Hematopoietic multipotent progenitor cell treated with erythropoietin and hydrocortisone succinate and interleukin-3 and kit ligand, for 15 days (in vitro differentiated cells): ENCODE data around the gene LEMD3.

Experiments used
- DNase-seq: peaks from one replicate; pipeline ENCODE4 v3.0.0-alpha.2; 2015; ENCODE audit warnings: low spot score

The LEMD3 gene

DNA sequence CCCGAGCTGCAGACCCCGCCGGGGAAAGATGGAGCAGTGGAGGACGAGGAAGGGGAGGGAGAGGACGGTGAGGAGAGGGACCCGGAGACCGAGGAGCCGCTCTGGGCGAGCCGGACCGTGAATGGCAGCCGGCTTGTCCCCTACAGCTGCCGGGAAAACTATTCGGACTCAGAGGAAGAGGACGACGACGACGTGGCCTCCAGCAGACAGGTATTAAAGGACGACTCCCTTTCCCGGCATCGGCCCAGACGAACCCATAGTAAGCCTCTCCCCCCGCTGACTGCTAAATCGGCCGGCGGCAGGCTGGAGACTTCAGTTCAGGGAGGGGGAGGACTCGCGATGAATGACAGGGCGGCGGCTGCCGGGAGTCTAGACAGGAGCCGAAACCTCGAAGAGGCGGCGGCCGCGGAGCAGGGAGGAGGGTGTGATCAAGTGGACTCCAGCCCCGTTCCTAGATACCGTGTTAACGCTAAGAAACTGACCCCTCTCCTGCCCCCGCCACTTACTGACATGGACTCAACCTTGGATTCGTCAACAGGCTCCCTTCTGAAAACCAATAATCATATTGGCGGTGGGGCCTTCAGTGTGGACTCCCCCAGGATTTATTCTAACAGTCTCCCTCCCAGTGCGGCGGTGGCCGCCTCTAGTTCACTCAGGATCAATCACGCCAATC is 962 bp downstream of the LEMD3 start:
- DNase-seq, result peak; percentile 75

DNA sequence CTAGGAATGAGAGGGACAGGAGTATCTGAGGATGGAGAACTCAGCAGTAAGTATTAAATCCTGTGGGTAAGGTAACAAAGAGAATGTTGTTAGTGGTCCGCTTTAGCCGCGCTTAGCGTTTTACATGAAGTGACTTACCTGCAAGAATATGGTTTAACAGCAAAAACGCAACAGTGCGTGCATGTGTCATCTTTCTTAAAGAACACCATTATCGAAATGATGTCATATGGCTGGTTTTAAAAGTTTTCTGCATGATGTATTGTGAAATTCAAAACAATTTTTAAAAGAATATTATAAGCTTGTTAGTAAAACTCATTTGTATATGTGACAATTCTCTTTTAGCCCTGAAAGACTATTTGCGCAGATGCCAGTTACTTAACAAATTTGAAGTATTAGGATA is 1.7 kb downstream of the LEMD3 start:
- DNase-seq, result peak; percentile 10

DNA sequence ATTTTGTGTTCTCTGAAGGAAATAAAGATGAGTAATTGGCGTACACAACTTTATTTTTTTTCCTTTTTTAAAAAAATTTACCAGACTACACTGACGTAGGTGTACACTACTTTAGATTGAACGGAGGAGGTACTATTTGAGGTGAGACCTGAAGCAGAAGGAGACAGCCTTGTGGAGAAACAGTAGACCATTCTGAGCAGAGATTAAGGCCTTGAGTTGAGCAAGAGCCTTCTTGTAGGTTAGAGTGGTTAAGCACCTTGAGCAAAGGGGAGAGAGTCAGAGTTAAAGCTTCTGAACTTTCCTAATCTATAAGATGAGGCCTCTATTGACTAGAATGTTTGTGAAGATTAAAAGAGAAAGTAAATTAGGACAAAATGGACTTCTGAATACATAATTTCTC is 2.5 kb downstream of the LEMD3 start:
- peak; percentile 27 for DNase-seq

DNA sequence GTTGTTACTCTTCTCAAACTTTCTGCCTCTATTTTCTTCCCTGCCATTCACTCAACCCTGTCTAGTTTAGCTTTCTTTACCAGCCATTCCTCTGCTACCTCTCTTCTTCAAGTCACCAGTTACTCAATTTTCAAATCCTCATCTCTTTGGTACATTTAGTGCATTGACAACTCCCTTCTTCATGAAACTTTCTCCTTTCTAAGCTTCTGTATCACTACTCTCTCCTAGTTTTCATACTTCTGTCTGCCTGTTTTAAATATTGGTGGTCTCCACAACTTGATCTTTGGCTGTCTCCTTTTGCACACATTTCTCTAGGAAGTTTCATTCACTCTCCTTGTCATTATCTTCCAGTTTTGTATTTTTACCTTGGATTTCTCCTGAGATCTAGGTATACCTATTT is 6.0 kb downstream of the LEMD3 start:
- no peak for DNase-seq

GRCh38 chr12:65182012-65182739 is 12.8 kb downstream of the LEMD3 start:
- DNase-seq, result peak; percentile 50

DNA sequence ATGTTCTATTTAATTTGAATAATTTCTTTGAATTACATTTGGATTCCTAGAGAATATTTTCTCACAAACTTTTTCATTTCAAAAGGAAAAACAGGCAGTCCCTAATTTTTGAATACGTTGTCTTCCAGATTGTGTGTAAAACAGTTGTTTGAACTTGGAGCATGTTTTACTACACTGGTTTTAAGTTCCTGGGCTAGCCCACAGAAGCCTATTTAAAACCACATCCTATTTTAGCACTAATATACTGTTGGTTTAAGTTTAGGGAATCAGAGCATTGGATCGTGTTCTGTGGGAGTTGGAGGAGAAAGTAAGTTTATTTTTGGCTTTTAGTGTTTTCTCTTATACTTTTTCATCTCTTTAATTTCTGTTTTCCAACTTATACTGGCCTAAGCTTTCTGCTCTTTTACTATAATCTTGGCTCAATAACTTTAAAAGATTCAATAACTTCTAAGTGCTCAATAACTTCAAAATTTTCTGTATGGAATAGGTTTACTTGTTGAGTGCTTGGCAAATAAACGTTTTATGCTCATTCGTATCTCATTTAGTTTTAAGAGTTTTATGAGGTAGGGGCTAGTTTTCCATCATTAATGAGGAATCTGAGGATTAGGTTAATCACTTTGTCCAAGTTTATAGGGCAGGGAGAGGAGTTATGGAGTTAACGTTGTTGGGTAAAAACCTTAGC is 14.9 kb downstream of the LEMD3 start:
- no peak for DNase-seq

DNA sequence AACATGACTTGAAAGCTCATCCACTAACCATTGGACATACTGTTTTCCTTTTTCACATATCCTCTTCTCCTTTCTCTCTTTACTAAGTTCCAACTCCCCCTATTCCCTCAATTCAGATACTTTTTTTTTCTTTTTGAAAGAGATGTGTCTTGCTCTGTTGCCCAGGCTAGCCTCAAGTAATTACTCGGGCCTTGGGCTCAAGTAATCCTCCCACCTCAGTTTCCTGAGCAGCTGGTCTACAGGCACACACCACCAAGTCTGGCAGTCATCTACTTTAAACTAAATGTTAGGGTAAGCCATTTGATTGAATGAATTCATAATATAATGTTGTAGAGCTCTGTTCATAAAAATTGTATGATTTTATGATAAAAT is 15.5 kb downstream of the LEMD3 start:
- no peak for DNase-seq

GRCh38 chr12:65187665-65188064 is 18.3 kb downstream of the LEMD3 start:
- no peak for DNase-seq

DNA sequence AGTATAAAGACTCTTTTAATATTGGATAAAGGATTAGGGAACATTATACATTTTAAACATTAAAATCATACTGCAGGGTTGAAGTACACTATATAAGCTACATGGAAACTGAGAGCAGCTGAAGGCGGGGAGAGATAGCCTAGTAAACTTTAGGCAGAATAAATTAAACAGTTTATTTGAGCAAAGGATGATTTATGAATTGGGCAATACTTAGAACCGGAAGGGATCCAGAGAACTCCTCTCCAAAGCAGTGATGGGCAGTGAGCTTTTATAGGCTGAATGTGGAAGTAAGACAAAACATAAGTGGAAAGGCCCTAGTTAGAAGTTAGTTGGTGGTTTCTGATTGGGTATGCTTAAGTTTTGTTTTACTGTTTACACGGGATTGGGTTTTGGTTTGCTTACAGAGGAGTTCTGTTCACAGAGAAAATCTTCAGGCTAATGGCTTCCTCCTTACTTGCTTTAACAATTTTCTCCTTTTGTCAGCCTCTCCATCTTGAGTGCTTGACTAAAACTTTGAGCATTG is 18.9 kb downstream of the LEMD3 start:
- DNase-seq, result no peak

DNA sequence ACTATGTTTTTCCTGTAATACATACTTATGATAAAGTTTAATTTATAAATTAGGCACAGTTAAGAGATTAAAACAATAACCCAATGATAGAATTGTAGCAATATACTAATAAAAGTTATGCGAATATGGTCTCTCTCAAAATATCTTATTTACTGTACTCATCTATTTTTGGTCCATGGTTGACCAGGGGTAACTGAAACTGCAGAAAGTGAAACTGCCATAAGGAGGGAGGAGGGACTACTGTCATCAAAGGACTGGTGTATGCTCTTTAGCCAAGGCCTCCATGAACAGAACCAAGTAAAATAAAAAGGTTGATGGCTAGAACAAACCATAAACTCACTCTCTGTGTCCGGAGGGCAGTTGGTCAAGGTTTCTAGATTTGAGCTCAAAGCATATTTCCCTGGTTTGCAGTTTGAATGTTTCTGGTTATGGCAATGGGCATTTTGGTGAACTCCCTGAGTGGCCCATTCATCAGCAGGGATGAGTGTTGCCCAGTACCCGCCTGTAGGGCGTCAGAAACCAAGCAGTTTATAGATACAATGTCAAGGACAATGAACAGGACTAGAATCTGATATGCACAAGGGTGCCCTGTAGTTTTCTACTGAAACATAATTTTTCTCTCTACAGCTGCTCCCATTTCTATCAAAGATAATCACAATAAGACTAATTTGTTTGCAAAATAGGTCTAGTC is 19.8 kb downstream of the LEMD3 start:
- DNase-seq, result no peak

GRCh38 chr12:65192963-65193516 is 23.7 kb downstream of the LEMD3 start:
- DNase-seq, result peak; percentile 42

GRCh38 chr12:65194949-65195348 is 25.6 kb downstream of the LEMD3 start:
- no peak for DNase-seq

DNA sequence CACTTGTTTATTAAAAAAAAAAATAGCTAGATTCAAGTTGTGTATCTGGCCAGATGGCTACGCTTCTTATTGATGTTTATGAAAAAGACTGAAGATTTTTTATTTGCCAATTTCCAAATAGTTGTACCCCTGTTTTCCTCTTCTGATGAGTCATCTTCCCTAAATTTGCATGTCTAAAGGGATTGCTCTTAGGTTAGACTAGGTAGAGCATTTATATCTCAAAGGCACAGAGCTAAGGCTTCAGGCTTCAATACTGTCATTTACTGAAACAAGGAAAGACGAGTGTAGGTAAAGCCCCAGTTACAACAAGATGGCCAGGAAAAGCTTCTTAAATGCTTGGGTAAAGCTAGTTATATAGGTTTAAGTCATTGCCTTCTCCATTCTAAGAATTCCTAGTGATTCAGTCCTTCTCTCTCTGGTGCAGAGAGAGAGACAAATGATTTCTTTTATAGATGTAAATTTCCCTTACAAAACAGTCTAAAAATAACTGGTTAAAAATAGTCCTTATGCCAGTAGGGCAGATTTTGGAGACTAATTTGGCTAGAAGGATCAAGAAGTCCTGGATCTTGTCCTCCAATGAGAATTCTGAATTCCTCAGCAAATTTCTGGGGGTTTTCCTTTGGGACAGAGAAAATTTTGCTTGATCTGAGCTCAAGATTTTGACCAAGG is 26.1 kb downstream of the LEMD3 start:
- no peak for DNase-seq

DNA sequence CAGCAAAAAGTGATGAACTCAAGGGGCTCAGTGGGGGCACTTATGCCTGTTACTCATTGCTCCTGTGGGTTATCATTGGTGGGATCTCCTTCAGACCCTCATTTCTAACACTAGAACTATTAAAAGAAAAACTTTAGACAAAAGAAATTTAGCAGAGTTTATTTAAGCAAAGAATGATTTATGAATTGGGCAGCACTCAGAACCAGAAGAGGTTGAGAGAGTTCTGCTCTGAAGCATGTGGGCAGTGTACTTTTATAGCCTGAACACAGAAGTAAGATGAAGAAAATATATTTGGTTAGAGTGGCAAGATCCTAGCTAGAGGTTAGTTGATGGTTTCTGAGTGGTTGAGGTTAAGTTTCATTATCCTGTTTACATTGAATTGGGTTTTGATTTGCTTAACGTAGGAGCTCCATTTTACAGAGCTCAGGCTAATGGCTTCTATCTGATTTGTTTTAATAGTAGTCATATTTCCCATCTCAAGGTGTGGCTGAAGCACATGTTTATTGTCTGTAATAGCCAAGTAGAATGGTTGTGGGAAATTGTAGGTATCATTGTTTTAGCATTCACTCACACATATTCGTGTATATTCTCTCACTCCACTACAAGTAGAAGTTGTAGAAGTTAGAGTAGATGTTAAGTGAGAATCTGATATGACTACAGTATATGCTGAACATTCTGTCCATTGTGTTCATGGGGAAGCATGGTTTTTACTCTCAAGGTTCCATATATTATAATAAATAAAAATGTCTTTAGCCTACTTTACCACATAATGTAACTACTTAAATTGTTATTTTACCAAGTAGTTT is 27.6 kb downstream of the LEMD3 start:
- DNase-seq, result no peak

- no peak for DNase-seq
Measured at GRCh38 chr12:65199604-65200003, 30.2 kb downstream of the LEMD3 start.

DNA sequence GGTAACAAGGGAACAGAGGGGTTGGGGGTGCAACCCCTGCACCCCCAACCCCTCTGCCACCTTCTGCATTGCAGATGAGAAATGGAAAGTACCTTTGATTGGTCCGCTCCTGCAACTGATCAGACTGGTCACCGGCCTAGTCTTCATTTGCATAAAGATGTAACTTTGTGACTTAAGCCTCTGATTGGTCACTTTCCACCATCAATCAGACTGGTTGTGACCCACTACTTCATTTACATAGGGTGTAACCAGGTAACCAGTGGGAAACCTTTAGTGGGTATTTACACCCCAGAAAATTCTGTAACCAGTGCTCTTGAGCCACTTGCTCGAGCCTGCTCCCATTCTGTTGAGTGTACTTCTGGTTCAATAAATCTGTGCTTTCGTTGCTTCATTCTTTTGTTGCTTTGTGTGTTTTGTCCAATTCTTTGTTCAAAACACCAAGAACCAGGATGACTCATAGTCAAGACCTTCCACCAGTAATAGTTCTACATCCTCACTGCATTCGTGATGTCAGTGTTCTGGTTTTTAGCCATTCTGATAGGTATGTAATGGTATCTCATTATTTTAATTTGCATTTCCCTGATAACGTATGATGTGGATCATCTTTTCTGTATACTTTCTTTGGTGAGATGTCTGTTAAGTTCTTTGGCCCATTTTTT is 30.8 kb downstream of the LEMD3 start:
- no peak for DNase-seq

DNA sequence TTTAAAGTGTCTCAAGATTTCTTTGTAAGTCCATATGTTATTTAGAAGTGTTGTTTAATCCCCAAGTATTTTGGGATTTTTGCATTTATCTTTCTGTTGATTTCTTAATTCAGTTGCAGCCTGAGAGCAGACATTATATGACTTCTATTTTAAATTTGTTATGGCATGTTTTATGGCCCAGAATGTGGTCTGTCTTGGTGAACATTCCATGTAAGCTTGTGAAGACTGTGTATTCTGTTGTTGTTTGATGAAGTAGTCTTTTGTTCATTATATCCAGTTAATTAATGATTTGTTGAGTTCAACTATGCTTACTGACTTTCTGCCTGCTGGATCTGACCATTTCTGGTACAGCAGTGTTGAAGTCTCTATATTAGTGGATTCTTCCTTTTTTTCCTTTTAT is 34.0 kb downstream of the LEMD3 start:
- DNase-seq, result no peak

- DNase-seq, result no peak
Measured at GRCh38 chr12:65204886-65205525, 35.6 kb downstream of the LEMD3 start.

- DNase-seq, result no peak
Measured at GRCh38 chr12:65205886-65206285, 36.5 kb downstream of the LEMD3 start.

GRCh38 chr12:65208125-65208524 is 38.7 kb downstream of the LEMD3 start:
- DNase-seq, result no peak
